ENCODE measurements around the gene AQP1. TPM values are rescaled to one million over a fixed set of nuclear protein-coding genes. Genes with fewer than 3 reads are reported as not detected.

The AQP1 gene
- total and polyA plus RNA-seq, 2 donors (not counting 1 experiment from before 2014, with no cell fraction given), result not detected

- Histone ChIP-seq H2AFZ (ENCODE audit: insufficient read depth, low read depth, low read length, poor library complexity, severe bottlenecking) (no peak overlapping the region), H3K4me1 (ENCODE audit: control insufficient read depth in 2 of 2, insufficient read depth in 2 of 2, low read length in 2 of 2) (no peaks in the 10 kb centered on the region), H3K36me3 (replicated peaks in 1 of 2; ENCODE audit: control extremely low read depth in 1 of 2, control insufficient read depth in 1 of 2, extremely low read depth in 1 of 2, insufficient read depth in 2 of 2, low read length in 1 of 2) (no peaks in the 10 kb centered on the region), H3K27me3 (replicated peaks in 1 of 4; ENCODE audit: control extremely low read depth in 1 of 4, control insufficient read depth in 3 of 4, insufficient read depth in 4 of 4, low read length in 3 of 4) (peaks cover 0 to 2% (median 0%) of the 10 kb centered on the region in 4 experiments), H3K79me2 (ENCODE audit: control insufficient read depth, insufficient read depth, low read length) (no peaks in the 10 kb centered on the region), H3K4me3 (ENCODE audit: control extremely low read depth in 1 of 5, extremely low read depth in 1 of 5, insufficient read depth in 1 of 5, low read depth in 2 of 5, low read length in 4 of 5) (no peak overlapping the region), H3K27ac (ENCODE audit: low read length in 2 of 2) (no peak overlapping the region), H3K4me2 (replicated peaks; ENCODE audit: low read depth, low read length, poor library complexity, severe bottlenecking) (no peak overlapping the region), H3K9ac (ENCODE audit: low read length) (no peak overlapping the region), H3K9me3 (ENCODE audit: control extremely low read depth in 1 of 3, control insufficient read depth in 2 of 3, insufficient read depth in 1 of 3, low read length in 2 of 3) (peaks cover 0 to 22% (median 0%) of the 10 kb centered on the region in 3 donors), H4K20me1 (ENCODE audit: control insufficient read depth, insufficient read depth, low read length, poor library complexity, severe bottlenecking) (no peaks in the 10 kb centered on the region)
- Mint-ChIP-seq H3K4me3 (no peak overlapping the region), H3K27me3 (no peaks in the 10 kb centered on the region), H3K9me3 (ENCODE audit: insufficient read depth) (no peaks in the 10 kb centered on the region), H3K4me1 (no peaks in the 10 kb centered on the region), H3K27ac (no peak overlapping the region)
- intact Hi-C loops (cut with micrococcal nuclease), result no loop called here
- DNase-seq (no peak), ATAC-seq (ENCODE audit: low read depth) (no peak)
- CTCF ChIA-PET, result no interaction called here
- POLR2A ChIA-PET, result no interaction called here
- 74% methylated on average over 4 of the region's 5 CpGs for WGBS (ENCODE audit: insufficient coverage)
- no peak for TF ChIP-seq CTCF (IDR thresholded peaks at IDR 0.05)
- TF ChIP-seq EZH2 (IDR thresholded peaks at IDR 0.05; ENCODE audit: borderline replicate concordance, insufficient read depth, low read depth, low read length, poor library complexity, severe bottlenecking), result no peak
Measured at GRCh38 chr7:30925913-30926312, 14.3 kb downstream of the AQP1 start.

GRCh38 chr7:30926313-30926712, 14.7 kb downstream of the AQP1 start:
- no peaks in the 10 kb centered on the region for H3K9me3 Mint-ChIP-seq (ENCODE audit: insufficient read depth)
- ATAC-seq (ENCODE audit: low read depth), result no peak
- peaks cover 0 to 2% (median 0%) of the 10 kb centered on the region in 4 experiments for H3K27me3 ChIP-seq (replicated peaks in 1 of 4; ENCODE audit: control extremely low read depth in 1 of 4, control insufficient read depth in 3 of 4, insufficient read depth in 4 of 4, low read length in 3 of 4)
- no peak for DNase-seq
- no peaks in the 10 kb centered on the region for H4K20me1 ChIP-seq (ENCODE audit: control insufficient read depth, insufficient read depth, low read length, poor library complexity, severe bottlenecking)
- no peak overlapping the region for H3K9ac ChIP-seq (ENCODE audit: low read length)
- H3K4me3 Mint-ChIP-seq, result no peak overlapping the region
- H3K36me3 ChIP-seq (replicated peaks in 1 of 2; ENCODE audit: control extremely low read depth in 1 of 2, control insufficient read depth in 1 of 2, extremely low read depth in 1 of 2, insufficient read depth in 2 of 2, low read length in 1 of 2), result no peaks in the 10 kb centered on the region
- H3K4me1 ChIP-seq (ENCODE audit: control insufficient read depth in 2 of 2, insufficient read depth in 2 of 2, low read length in 2 of 2), result no peaks in the 10 kb centered on the region
- H3K9me3 ChIP-seq (ENCODE audit: control extremely low read depth in 1 of 3, control insufficient read depth in 2 of 3, insufficient read depth in 1 of 3, low read length in 2 of 3), result peaks cover 0 to 22% (median 0%) of the 10 kb centered on the region in 3 donors
- no peak overlapping the region for H2AFZ ChIP-seq (ENCODE audit: insufficient read depth, low read depth, low read length, poor library complexity, severe bottlenecking)
- H3K27ac ChIP-seq (ENCODE audit: low read length in 2 of 2), result no peak overlapping the region
- no peaks in the 10 kb centered on the region for H3K27me3 Mint-ChIP-seq
- H3K4me3 ChIP-seq (ENCODE audit: control extremely low read depth in 1 of 5, extremely low read depth in 1 of 5, insufficient read depth in 1 of 5, low read depth in 2 of 5, low read length in 4 of 5), result no peak overlapping the region
- ChIA-PET CTCF (no interaction called here), POLR2A (no interaction called here)
- 68% methylated on average over 3 of the region's 5 CpGs for WGBS (ENCODE audit: insufficient coverage)
- H3K4me1 Mint-ChIP-seq, result no peaks in the 10 kb centered on the region
- no peaks in the 10 kb centered on the region for H3K79me2 ChIP-seq (ENCODE audit: control insufficient read depth, insufficient read depth, low read length)
- no peak overlapping the region for H3K27ac Mint-ChIP-seq
- intact Hi-C loops (cut with micrococcal nuclease), result no loop called here
- no peak overlapping the region for H3K4me2 ChIP-seq (replicated peaks; ENCODE audit: low read depth, low read length, poor library complexity, severe bottlenecking)
- TF ChIP-seq CTCF (IDR thresholded peaks at IDR 0.05) (no peak), EZH2 (IDR thresholded peaks at IDR 0.05; ENCODE audit: borderline replicate concordance, insufficient read depth, low read depth, low read length, poor library complexity, severe bottlenecking) (no peak)
